Thyroid gland (tissue), 4 donors: Measurements from ENCODE around the gene HELZ. TPM values are rescaled to one million over a fixed set of nuclear protein-coding genes. Genes with fewer than 3 reads are reported as not detected.
"Not testable (repeated sequence)": the region's sequence is repeated elsewhere in the genome, so short reads cannot be mapped to it uniquely, and the experiment has no call there.

ENCODE experiments used
- DNase-seq, 2 donors: peaks; one replicate each; pipeline ENCODE4 v3.0.0-alpha.2; 2019
- H3K27ac ChIP-seq, 3 donors: fragments of 200-600 bp; sonication (generic); 1 replicate in 2 of 3; 2 replicates in 1 of 3; pipeline ENCODE4 v1.5.1; 2016 to 2019; ENCODE audit warnings: mild to moderate bottlenecking in 1 of 3, moderate library complexity in 1 of 3
- H3K27me3 ChIP-seq: fragments of 200-600 bp; sonication (generic); one replicate; pipeline ENCODE4 v1.5.1; 2019
- H3K36me3 ChIP-seq, 2 donors: fragments of 200-600 bp; sonication (generic); one replicate each; pipeline ENCODE4 v1.5.1; 2016 to 2019
- H3K4me1 ChIP-seq, 2 donors: fragments of 200-600 bp; sonication (generic); one replicate each; pipeline ENCODE4 v1.5.1; 2017 to 2019
- H3K4me3 ChIP-seq, 3 donors: fragments of 200-600 bp; sonication (generic); replicated peaks in 1 of 3; 1 replicate in 2 of 3; 2 replicates in 1 of 3; pipeline ENCODE4 v1.5.1; 2016; ENCODE audit warnings: mild to moderate bottlenecking in 1 of 3
- H3K9me3 ChIP-seq: fragments of 200-600 bp; sonication (generic); one replicate; pipeline ENCODE4 v1.5.1; 2017
- POLR2A ChIP-seq, 2 donors: fragments of 450-650 bp; IDR thresholded peaks; one replicate each; pipeline ENCODE4 v1.6.1; 2017; ENCODE audit warnings: antibody characterized with exemption in 2 of 2, mild to moderate bottlenecking in 2 of 2, moderate library complexity in 1 of 2
- WGBS, 2 donors: methylation state at CpG; one replicate each; pipeline ENCODE4 v1.1.5; 2017; 5-methylcytosine and 5-hydroxymethylcytosine counted together
- intact Hi-C: fragments of 100-400 bp; cut with DNase I; formaldehyde crosslinking; loops from one replicate; pipeline ENCODE4 v1.15.1; 2023
- total RNA-seq, 4 donors: library from RNA; depleted of rRNA; stranded (reverse); fragments of >200 nt; gene quantifications; one replicate each; pipeline ENCODE4 v1.2.3, GENCODE V29; 2016
- TF ChIP-seq, protein P1 (sequence below), 6 experiments: fragments of 200-600 bp in 3 of 6; fragments of 450-650 bp in 3 of 6; sonication (generic) in 3 of 6; IDR thresholded peaks; one replicate each; pipeline ENCODE4 v1.5.1; 2016 to 2019; ENCODE audit warnings: antibody characterized with exemption in 6 of 6, mild to moderate bottlenecking in 2 of 6, inconsistent platforms in 1 of 6, moderate library complexity in 1 of 6

Gene HELZ
- total RNA-seq, 4 donors from 2014 or later = 63.4 to 134 (median 88.2) TPM

DNA sequence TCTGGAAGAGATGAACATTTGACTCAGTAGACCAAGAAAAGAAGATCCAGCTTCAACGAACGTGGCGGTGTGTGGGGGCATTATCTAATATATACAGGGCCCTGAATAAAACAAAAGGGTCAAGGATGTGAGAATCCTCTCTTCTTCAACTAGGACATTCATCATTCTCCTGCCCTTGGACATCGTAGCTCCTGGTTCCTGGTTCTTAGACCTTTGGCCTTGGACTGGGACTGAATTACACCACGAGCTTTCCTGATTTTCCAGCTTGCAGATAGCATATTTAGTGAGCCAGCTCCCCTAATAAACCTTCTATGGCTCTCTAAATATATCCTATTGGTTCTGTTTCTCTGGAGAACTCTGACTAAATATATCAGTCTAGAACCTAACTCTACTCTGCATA lies 29.5 kb upstream of the HELZ start:
- intact Hi-C loops = no loop called here

DNA sequence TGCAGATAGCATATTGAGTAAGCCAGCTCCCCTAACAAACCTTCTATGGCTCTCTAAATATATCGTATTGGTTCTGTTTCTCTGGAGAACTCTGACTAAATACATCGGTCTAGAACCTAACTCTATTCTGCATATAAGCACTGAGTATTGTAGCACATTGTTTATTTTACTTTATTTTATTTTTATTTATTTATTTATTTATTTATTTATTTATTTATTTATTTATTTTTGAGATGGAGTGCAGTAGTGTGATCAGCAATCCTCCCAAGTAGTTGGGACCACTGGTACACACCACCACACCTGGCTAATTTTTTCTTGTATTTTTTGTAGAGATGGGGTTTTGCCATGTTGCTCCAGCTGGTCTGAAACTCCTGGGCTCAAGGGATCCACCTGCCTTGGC lies 28.9 kb upstream of the HELZ start:
- H3K9me3 ChIP-seq = no peaks in the 10 kb centered on the region
- no peak for DNase-seq
- TF ChIP-seq, protein P1, sequence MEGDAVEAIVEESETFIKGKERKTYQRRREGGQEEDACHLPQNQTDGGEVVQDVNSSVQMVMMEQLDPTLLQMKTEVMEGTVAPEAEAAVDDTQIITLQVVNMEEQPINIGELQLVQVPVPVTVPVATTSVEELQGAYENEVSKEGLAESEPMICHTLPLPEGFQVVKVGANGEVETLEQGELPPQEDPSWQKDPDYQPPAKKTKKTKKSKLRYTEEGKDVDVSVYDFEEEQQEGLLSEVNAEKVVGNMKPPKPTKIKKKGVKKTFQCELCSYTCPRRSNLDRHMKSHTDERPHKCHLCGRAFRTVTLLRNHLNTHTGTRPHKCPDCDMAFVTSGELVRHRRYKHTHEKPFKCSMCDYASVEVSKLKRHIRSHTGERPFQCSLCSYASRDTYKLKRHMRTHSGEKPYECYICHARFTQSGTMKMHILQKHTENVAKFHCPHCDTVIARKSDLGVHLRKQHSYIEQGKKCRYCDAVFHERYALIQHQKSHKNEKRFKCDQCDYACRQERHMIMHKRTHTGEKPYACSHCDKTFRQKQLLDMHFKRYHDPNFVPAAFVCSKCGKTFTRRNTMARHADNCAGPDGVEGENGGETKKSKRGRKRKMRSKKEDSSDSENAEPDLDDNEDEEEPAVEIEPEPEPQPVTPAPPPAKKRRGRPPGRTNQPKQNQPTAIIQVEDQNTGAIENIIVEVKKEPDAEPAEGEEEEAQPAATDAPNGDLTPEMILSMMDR (IDR thresholded peaks at IDR 0.05) = no peak
- no peak for TF ChIP-seq POLR2A (IDR thresholded peaks at IDR 0.05)
- intact Hi-C loops = no loop called here
- no peak overlapping the region for H3K4me3 ChIP-seq
- no peaks in the 10 kb centered on the region for H3K4me1 ChIP-seq
- no peak overlapping the region for H3K27ac ChIP-seq
- no peaks in the 10 kb centered on the region for H3K36me3 ChIP-seq
- WGBS, 2 donors = 96% methylated on average over 2 of the region's 2 CpGs
- H3K27me3 ChIP-seq = no peaks in the 10 kb centered on the region

More for the DNA sequence above, 29.5 kb upstream of the HELZ start:
- WGBS, 2 donors = 91 to 92% methylated on average over 5 of the region's 5 CpGs
- Histone ChIP-seq H3K4me1 (no peaks in the 10 kb centered on the region), H3K27ac (no peak overlapping the region), H3K4me3 (no peak overlapping the region), H3K36me3 (no peaks in the 10 kb centered on the region), H3K9me3 (no peaks in the 10 kb centered on the region), H3K27me3 (no peaks in the 10 kb centered on the region)
- TF ChIP-seq, protein P1 (IDR thresholded peaks at IDR 0.05) = no peak
- TF ChIP-seq POLR2A (IDR thresholded peaks at IDR 0.05) = no peak
- DNase-seq = no peak

DNA sequence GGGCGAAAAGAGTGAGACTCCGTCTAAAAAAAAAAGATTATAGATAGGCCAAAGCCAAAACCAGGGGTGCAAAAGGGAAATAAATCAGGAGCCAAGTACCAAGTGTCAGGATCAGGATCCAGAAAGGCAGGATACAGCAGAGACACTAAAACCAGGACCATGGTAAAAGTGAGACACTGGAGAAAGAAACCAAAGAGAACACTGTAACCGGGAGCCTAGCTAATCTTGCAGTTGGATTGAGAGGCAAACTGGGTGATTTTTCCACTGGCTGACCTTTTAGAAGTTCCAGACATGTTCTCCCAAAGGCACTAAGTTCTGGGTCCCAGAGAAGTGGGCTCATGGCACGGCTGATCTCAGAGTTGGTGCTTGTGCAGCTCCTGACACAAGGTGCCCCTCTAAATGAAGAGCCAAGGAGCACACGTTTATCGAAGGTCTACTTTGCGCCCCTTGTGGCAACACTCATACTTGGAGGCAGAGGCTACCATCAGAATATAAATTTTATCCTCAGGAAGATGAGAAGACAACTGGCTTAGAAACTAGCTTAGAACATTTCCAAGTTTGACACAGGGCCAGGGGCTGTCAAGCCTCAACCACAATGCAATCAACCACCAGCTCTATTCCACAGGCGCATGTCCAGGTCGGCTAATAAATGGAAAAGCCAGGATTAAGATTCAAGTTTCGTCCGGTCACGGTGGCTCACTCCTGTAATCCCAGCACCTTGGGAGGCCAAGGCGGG lies 27.5 kb upstream of the HELZ start:
- DNase-seq = no peak
- WGBS, 2 donors = 64 to 80% methylated on average over 13 of the region's 13 CpGs
- intact Hi-C loops = no loop called here

DNA sequence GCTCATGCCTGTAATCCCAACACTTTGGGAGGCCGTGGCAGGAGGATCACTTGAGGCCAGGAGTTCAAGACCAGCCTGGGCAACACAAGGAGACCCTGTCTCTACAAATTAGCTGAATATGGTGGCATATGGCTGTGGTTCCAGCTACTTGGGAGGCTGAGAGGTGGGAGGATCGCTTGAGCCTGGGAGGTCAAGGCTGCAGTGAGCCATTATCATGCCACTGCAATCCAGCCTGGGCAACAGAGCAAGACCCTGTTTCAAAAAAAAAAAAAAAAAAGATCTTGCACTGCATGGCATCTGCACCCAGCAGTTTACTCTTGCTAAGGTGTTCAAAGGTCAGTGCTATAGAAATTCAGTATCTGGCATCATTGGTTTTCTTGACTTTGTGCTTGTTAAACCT lies 26.2 kb upstream of the HELZ start:
- H3K27me3 ChIP-seq, H3K36me3 ChIP-seq, H3K4me3 ChIP-seq, intact Hi-C loops, H3K4me1 ChIP-seq, DNase-seq, H3K27ac ChIP-seq, H3K9me3 ChIP-seq: not testable (repeated sequence)
- 83 to 88% methylated on average over 2 of the region's 2 CpGs for WGBS, 2 donors

More for the DNA sequence above, 27.5 kb upstream of the HELZ start:
- Histone ChIP-seq H3K4me1 (no peaks in the 10 kb centered on the region), H3K36me3 (no peaks in the 10 kb centered on the region), H3K4me3 (no peak overlapping the region), H3K9me3 (no peaks in the 10 kb centered on the region), H3K27ac (no peak overlapping the region), H3K27me3 (no peaks in the 10 kb centered on the region)
- TF ChIP-seq, protein P1 (IDR thresholded peaks at IDR 0.05) = peak in 1 of 6 experiments; percentile 16
- TF ChIP-seq POLR2A (IDR thresholded peaks at IDR 0.05) = no peak

DNA sequence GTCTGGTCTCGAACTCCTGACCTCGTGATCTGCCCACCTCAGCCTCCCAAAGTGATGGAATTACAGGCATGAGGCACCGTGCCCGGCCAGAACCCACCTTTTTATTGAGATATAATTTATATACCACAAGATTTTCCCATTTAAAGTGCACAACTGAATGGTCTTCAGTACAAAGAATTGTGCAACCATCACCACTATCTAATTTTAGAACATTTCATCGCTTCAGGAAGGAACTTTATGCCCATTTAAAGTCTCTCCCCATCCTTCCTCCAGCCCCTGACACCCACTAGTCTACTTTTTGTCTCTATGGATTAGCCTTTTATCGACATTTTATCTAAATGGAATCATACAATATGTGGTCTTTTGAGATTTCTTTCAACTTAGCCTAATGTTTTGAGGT lies 25.4 kb upstream of the HELZ start:
- Histone ChIP-seq H3K36me3 (no peaks in the 10 kb centered on the region), H3K27me3 (no peaks in the 10 kb centered on the region), H3K9me3 (no peaks in the 10 kb centered on the region), H3K4me1 (no peaks in the 10 kb centered on the region), H3K27ac (no peak overlapping the region), H3K4me3 (no peak overlapping the region)
- 83 to 87% methylated on average over 6 of the region's 6 CpGs for WGBS, 2 donors
- intact Hi-C loops = no loop called here
- TF ChIP-seq, protein P1 (IDR thresholded peaks at IDR 0.05) = no peak
- TF ChIP-seq POLR2A (IDR thresholded peaks at IDR 0.05) = no peak
- DNase-seq = no peak
